Progenitor cell of endocrine pancreas (in vitro differentiated cells): ENCODE results near the gene KRT38. TPM values are rescaled to one million over a fixed set of nuclear protein-coding genes. Genes with fewer than 3 reads are reported as not detected.

Source experiments
- DNase-seq: peaks from one replicate; pipeline ENCODE4 v3.0.0; 2021; ENCODE audit warnings: low spot score; ENCODE audit not compliant: unreplicated experiment
- H3K27ac Mint-ChIP-seq: 2 replicates; pipeline ENCODE4 v1.8.0; 2021; ENCODE audit warnings: mild to moderate bottlenecking, moderate library complexity, mixed read lengths
- H3K27me3 Mint-ChIP-seq: 2 replicates; pipeline ENCODE4 v1.8.0; 2021; ENCODE audit warnings: mixed read lengths
- H3K36me3 Mint-ChIP-seq: 2 replicates; pipeline ENCODE4 v1.8.0; 2022; ENCODE audit warnings: mixed read lengths; ENCODE audit not compliant: insufficient read depth
- H3K4me1 Mint-ChIP-seq: 2 replicates; pipeline ENCODE4 v1.8.0; 2021; ENCODE audit warnings: low read depth, mixed read lengths
- H3K4me3 Mint-ChIP-seq: 2 replicates; pipeline ENCODE4 v1.8.0; 2021; ENCODE audit warnings: low read depth, mild to moderate bottlenecking, moderate library complexity, mixed read lengths
- H3K9me3 Mint-ChIP-seq: 2 replicates; pipeline ENCODE4 v1.8.0; 2021; ENCODE audit warnings: low read depth, mixed read lengths
- total RNA-seq: library from RNA; stranded (reverse); gene quantifications from 2 replicates; pipeline ENCODE4 v1.2.1, GENCODE V29; 2021
- TF ChIP-seq, protein P1 (sequence below): fragments of 200-600 bp; sonication (generic); IDR thresholded peaks from one replicate; pipeline ENCODE4 v1.5.0; 2021; ENCODE audit warnings: antibody characterized with exemption, mild to moderate bottlenecking; ENCODE audit not compliant: unreplicated experiment

The KRT38 gene
- total RNA-seq, 1 donor from 2014 or later = not detected

DNA sequence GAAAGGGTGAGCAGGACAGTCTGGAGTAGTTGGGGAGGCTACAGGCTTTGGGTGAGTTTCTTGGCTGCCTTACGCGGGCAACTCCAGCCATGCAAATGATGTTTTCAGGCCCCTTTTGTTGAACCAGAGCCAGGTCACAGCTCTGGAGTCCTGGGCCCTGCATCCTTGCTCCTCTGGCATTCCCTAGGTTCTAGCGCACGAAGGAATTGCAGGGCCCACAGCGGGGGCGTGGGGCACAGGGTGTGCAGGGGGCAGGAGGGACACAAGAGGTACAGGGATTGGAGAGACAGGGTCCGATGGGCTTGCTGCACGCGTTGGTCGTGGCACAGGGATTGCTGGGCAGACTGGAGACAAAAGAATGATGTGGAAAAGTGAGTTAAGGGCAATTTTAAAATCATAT, 47.0 kb downstream of the KRT38 start:
- Mint-ChIP-seq H3K4me3 (no peak overlapping the region), H3K36me3 (no peaks in the 10 kb centered on the region), H3K27ac (no peak overlapping the region), H3K4me1 (peaks cover 1% of the 10 kb centered on the region), H3K27me3 (peaks cover 6% of the 10 kb centered on the region), H3K9me3 (no peaks in the 10 kb centered on the region)
- DNase-seq = no peak
- TF ChIP-seq, protein P1, sequence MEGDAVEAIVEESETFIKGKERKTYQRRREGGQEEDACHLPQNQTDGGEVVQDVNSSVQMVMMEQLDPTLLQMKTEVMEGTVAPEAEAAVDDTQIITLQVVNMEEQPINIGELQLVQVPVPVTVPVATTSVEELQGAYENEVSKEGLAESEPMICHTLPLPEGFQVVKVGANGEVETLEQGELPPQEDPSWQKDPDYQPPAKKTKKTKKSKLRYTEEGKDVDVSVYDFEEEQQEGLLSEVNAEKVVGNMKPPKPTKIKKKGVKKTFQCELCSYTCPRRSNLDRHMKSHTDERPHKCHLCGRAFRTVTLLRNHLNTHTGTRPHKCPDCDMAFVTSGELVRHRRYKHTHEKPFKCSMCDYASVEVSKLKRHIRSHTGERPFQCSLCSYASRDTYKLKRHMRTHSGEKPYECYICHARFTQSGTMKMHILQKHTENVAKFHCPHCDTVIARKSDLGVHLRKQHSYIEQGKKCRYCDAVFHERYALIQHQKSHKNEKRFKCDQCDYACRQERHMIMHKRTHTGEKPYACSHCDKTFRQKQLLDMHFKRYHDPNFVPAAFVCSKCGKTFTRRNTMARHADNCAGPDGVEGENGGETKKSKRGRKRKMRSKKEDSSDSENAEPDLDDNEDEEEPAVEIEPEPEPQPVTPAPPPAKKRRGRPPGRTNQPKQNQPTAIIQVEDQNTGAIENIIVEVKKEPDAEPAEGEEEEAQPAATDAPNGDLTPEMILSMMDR = no peak

DNA sequence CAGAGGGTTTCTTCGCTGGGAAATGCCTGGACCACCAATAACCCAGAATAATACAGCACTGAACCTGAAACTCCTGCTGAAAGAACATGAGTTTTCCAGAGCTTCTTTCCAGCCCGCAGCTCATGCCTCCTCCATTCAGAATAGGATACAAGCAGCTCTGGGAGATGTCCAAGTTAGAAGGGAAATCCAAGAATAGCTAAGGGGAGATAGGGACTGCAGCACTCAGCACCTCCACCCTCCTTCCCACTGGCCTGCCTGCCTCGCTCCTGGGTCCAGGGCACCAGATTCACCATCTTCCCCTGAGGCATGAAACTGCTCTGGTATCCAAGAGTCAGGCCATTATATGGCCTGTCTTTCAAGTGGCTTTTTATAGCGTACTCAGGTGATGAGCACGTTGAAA, 47.5 kb downstream of the KRT38 start:
- H3K27ac Mint-ChIP-seq = no peak overlapping the region
- no peaks in the 10 kb centered on the region for H3K36me3 Mint-ChIP-seq
- TF ChIP-seq, protein P1 = no peak
- H3K4me3 Mint-ChIP-seq = no peak overlapping the region
- peaks cover 1% of the 10 kb centered on the region for H3K4me1 Mint-ChIP-seq
- H3K27me3 Mint-ChIP-seq = peaks cover 6% of the 10 kb centered on the region
- no peaks in the 10 kb centered on the region for H3K9me3 Mint-ChIP-seq
- no peak for DNase-seq

DNA sequence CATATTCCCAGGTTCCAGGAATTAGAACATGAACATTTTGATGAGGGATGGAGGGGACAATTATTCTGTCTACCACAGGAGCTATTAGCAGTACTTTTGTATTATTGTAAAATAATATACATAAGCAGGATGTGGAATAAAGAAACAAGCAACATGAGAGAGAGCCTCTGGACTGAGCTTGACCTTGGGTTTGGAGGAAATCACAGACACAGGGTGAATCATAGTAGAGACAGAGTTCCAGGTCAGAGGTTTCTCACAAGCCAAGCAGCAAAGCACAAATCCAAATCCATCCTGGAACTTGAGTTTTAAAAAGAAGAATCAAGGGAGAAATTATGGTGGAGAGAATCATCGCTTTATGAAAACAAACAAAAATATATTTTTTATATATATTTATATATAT, 48.5 kb downstream of the KRT38 start:
- Mint-ChIP-seq H3K9me3 (no peaks in the 10 kb centered on the region), H3K4me1 (peaks cover 1% of the 10 kb centered on the region), H3K4me3 (no peak overlapping the region), H3K27ac (no peak overlapping the region), H3K36me3 (no peaks in the 10 kb centered on the region), H3K27me3 (peaks cover 3% of the 10 kb centered on the region)
- TF ChIP-seq, protein P1 = no peak
- DNase-seq = no peak

DNA sequence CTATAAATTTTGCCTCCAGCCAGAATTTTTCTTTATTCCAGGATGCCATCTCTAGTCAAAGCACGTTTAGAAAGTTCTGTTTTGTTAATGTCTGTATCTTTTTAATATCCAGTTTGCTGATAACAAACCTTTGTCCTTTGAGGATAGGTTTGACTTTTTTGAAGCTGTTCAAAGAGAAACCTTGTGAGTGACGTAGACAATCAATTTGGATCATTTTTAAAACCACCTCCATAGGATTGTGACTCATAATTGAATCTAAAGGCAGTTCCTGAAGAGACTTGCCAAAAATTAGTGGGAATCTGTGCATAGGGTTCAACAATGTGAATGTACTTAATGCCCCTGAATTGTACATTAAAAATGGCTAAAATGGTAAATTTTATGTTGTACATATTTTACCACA, 49.2 kb downstream of the KRT38 start:
- H3K27ac Mint-ChIP-seq = no peak overlapping the region
- no peaks in the 10 kb centered on the region for H3K36me3 Mint-ChIP-seq
- DNase-seq = no peak
- H3K27me3 Mint-ChIP-seq = peaks cover 3% of the 10 kb centered on the region
- TF ChIP-seq, protein P1 = no peak
- H3K4me1 Mint-ChIP-seq = peaks cover 1% of the 10 kb centered on the region
- peaks cover 3% of the 10 kb centered on the region for H3K9me3 Mint-ChIP-seq
- no peak overlapping the region for H3K4me3 Mint-ChIP-seq

DNA sequence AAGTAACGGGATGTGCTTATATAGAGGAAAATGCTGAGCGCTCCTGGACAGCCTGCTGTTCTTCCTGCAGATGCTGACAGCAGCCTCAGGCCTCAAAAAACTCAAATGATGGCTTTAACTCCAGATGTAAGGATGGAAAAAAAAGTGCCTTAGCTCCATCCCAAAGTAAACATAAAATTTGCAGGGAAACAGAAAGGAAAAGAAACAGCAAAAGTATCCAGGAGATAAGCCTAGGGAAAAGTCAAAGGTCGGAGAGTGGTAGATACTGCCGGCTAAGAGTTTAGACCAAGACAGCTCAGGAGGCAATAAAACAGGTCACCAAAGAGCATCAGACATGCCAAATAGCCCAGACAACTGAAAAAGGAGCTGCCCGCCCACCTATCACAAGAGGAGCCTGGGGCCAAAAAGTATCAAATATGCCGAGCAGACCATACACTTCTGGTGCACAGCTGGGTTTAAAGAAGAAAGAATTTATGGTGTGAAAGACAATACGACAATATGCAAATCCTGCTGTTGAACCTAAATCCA, 50.3 kb downstream of the KRT38 start:
- TF ChIP-seq, protein P1 = no peak
- no peak for DNase-seq
- Mint-ChIP-seq H3K4me3 (no peak overlapping the region), H3K36me3 (no peaks in the 10 kb centered on the region), H3K27me3 (peaks cover 3% of the 10 kb centered on the region), H3K9me3 (peaks cover 7% of the 10 kb centered on the region), H3K27ac (no peak overlapping the region), H3K4me1 (peaks cover 1% of the 10 kb centered on the region)
